ENCODE results near the gene DAZAP2.

Gene DAZAP2, protein sequence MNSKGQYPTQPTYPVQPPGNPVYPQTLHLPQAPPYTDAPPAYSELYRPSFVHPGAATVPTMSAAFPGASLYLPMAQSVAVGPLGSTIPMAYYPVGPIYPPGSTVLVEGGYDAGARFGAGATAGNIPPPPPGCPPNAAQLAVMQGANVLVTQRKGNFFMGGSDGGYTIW

DNA sequence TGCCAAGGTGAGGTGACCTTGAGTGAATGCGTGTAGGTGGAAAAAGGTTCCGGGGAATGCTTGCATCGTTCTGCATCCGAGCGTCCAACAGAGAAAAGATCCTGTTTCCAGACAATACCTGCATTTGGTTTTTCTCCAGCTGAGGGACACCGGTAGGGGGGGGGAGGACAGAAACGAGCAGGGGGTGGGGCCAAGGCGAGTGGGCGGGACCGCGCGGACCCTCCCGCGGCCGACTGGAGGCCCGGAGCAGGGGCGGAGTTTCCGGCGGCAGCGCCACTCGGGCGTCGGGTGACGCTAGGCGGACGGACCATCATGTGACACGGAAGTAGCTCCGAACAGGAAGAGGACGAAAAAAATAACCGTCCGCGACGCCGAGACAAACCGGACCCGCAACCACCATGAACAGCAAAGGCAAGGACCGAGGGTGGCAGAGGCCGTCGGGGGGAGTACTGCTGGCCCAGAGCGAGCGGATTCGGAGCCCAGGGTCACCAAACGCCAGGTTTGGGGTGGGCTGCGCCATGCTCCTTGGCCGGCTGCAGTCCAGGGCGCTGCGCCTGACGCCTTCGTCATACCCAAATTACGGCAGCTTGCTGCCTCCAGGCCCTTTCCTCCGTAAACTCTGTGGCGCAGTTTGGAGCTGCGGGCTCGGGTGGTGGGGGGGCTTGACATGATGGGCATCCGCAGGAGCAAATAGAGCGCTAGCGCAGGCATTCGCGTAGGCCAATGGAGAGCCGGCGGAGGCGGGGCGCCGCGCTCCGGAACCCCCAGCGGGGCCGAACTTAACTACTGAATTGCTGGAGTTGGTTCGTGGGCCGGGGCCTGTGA lies at the start of gene DAZAP2:
DAZAP2 (plus strand) TSS at position 317 of the 825 bp plus-strand sequence; CDS start at position 399, 82 bp downstream.
- peaks cover 45% of the 10 kb centered on the region for H3K4me1 Mint-ChIP-seq (ENCODE audit: low read depth)
- intact Hi-C loops (cut with micrococcal nuclease) = loop anchor here (1.0 kb wide), 1 partner anchor 65 kb away; the partner anchor contains the start of gene TFCP2
- peak within 1 kb of the TSS; percentile 85 for H3K4me3 Mint-ChIP-seq
- H3K9me3 Mint-ChIP-seq = no peaks in the 10 kb centered on the region
- H3K27me3 Mint-ChIP-seq = peaks cover 2% of the 10 kb centered on the region
- peaks cover 56% of the 10 kb centered on the region for H3K36me3 Mint-ChIP-seq (ENCODE audit: low read depth)
- H3K27ac Mint-ChIP-seq = peak within 1 kb of the TSS; percentile 99

DNA sequence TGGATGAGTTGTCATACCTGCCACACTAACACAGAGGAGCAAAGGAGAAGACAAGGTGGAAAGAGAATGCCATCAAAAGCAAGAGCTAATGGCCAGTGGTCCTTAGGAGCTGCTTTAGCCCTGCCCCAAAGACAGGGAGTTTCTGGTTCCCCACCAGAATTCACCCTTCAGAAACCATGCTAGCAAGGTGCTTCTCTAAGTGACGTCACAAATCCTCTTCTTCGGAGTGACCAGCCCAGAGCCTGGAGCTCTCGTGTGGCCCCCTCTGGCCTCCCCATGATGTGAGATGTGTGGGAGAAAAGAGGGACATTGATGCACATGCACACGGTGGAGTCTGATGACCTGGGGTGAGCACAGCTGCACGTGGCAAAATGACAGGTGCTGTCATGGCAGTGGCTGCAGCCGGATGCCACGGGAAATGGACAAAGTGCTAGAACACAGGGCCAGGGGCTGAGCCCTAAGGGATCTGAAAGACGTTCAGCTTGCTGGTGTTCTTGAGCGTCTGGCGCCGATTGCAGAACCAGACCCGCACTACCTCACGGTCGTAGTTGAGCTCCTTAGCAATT lies 48.8 kb upstream of the DAZAP2 start:
- Mint-ChIP-seq H3K4me3 (no peak overlapping the region), H3K27ac (no peak overlapping the region), H3K27me3 (peaks cover 1% of the 10 kb centered on the region), H3K4me1 (ENCODE audit: low read depth) (peaks cover 14% of the 10 kb centered on the region), H3K36me3 (ENCODE audit: low read depth) (no peaks in the 10 kb centered on the region), H3K9me3 (no peaks in the 10 kb centered on the region)
- intact Hi-C loops (cut with micrococcal nuclease) = no loop called here

DNA sequence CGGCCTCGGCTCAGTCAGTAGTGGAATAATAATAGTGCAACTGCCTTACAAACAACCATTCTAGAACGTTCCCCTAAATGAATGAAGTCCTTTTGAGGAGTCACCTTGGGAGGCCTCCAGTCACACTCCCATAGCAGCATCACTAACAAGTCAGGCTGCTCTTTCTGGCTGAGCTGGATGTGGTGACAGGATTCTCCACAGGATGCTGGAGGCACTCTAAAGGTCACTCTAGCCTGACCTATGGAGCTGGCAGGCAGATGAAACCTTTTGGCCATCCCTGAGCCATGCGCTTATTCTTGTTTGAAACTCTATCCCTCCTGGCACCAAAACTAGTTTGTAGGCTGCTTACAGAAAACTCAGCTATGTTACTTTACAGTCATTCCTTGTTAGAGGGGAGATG lies 47.8 kb upstream of the DAZAP2 start:
- Mint-ChIP-seq H3K4me1 (ENCODE audit: low read depth) (peaks cover 14% of the 10 kb centered on the region), H3K36me3 (ENCODE audit: low read depth) (no peaks in the 10 kb centered on the region), H3K9me3 (no peaks in the 10 kb centered on the region)

DNA sequence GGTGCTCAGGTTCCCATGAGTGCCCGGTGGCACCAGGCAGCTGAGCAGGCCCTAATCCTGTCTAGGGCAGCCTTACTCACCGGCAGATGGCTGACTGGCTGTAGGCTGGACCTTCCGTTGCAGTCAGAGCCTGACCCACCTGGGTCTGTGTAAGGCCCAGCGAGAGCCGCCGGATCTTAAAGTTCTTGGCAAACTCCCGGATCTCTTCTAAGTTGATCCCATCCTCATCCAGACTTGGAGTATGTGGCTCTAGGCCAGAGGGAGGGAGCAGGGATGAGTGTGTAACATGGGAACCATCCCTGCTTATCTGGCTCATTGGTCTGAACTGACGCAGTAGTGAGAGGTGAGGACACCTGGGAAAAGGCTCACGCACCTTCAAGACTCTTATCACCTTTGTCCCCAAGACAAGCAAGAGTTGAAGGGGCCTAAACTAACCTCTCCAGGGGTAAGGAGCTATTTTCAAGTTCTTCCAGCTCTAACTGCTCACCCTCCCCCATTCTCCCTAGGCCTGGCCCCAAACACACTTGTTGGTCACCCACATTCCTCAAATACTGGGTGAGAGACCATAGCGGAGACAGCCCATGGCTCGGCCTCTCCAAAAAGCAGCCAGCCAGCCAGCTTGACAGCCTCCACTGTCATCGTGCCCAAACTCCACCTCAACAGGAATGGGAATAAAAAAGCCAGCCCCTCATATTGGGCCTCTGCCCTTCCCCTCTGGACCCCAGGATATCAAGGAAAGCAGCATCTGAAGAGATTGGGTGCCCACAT lies 46.9 kb upstream of the DAZAP2 start:
- H3K27me3 Mint-ChIP-seq = peaks cover 1% of the 10 kb centered on the region
- H3K4me3 Mint-ChIP-seq = no peak overlapping the region
- H3K9me3 Mint-ChIP-seq = no peaks in the 10 kb centered on the region
- H3K27ac Mint-ChIP-seq = no peak overlapping the region
- intact Hi-C loops (cut with micrococcal nuclease) = no loop called here
- peaks cover 11% of the 10 kb centered on the region for H3K4me1 Mint-ChIP-seq (ENCODE audit: low read depth)
- H3K36me3 Mint-ChIP-seq (ENCODE audit: low read depth) = no peaks in the 10 kb centered on the region

More for the DNA sequence above, 47.8 kb upstream of the DAZAP2 start:
- no peak overlapping the region for H3K27ac Mint-ChIP-seq
- peaks cover 1% of the 10 kb centered on the region for H3K27me3 Mint-ChIP-seq
- intact Hi-C loops (cut with micrococcal nuclease) = no loop called here
- no peak overlapping the region for H3K4me3 Mint-ChIP-seq

DNA sequence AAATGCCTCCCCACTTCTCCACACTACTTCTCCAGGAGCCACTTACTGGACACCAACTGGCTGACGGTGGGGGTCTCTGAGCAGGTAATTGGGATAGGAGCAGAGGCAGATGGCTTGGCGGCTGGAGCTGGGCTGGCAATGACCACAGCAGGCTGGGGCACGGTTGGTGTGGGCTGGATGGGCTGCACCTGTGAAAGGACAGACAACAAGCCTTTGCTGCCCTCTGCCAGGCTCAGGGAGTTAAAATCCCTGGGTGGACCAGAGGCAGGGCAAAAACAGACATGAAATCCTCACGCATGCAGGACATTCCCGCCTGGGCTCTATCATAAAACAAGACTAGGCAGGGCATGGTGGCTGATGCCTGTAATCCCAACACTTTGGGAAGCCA lies 46.3 kb upstream of the DAZAP2 start:
- Mint-ChIP-seq H3K4me1 (ENCODE audit: low read depth) (peaks cover 7% of the 10 kb centered on the region), H3K9me3 (no peaks in the 10 kb centered on the region), H3K36me3 (ENCODE audit: low read depth) (no peaks in the 10 kb centered on the region), H3K27me3 (peaks cover 1% of the 10 kb centered on the region), H3K27ac (no peak overlapping the region), H3K4me3 (no peak overlapping the region)
- intact Hi-C loops (cut with micrococcal nuclease) = no loop called here

DNA sequence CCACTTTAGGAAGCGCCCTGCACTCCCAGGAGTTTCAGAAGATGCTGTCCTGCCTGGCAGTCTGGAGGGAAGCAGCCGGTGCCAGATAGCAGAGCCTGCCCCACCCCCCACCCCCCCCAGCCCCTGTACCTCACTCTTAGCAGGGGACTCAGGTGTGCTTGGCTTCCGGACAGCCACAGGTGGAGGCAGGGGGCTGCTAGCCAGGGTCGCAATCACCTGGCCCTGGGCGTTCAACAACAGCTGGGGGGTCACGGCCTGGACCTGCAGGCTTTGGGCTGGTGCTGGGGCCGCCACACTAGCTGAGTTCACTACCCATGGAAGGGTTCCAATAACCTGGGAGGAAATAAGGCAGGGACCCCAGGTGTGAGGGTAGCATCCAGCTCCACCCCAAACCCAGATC lies 42.8 kb upstream of the DAZAP2 start:
- no peak overlapping the region for H3K4me3 Mint-ChIP-seq
- H3K4me1 Mint-ChIP-seq (ENCODE audit: low read depth) = peaks cover 21% of the 10 kb centered on the region
- peaks cover 2% of the 10 kb centered on the region for H3K27me3 Mint-ChIP-seq
- intact Hi-C loops (cut with micrococcal nuclease) = no loop called here
- H3K9me3 Mint-ChIP-seq = no peaks in the 10 kb centered on the region
- H3K36me3 Mint-ChIP-seq (ENCODE audit: low read depth) = no peaks in the 10 kb centered on the region
- no peak overlapping the region for H3K27ac Mint-ChIP-seq

DNA sequence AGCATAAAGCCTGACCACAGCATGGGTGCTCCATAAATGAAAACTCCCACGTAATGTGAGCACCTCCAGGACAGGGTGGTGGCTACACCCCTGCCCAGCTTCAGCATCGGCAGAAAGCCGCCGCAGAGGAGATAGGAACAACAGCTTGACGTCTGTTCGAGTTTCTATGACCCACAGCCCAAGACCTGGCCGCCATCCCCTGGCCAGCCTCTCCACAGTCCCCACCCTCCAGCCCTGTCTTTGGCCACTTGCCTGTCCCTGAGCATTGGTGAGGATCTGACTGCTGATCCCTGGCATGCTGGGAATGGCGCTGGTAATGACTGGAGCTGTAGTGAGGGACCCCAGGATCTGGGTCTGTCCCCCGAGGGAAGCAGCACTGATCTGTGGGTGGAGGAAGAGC lies 42.1 kb upstream of the DAZAP2 start:
- Mint-ChIP-seq H3K4me3 (no peak overlapping the region), H3K36me3 (ENCODE audit: low read depth) (no peaks in the 10 kb centered on the region), H3K27ac (no peak overlapping the region), H3K4me1 (ENCODE audit: low read depth) (peaks cover 21% of the 10 kb centered on the region), H3K27me3 (peaks cover 2% of the 10 kb centered on the region), H3K9me3 (no peaks in the 10 kb centered on the region)
- intact Hi-C loops (cut with micrococcal nuclease) = no loop called here

DNA sequence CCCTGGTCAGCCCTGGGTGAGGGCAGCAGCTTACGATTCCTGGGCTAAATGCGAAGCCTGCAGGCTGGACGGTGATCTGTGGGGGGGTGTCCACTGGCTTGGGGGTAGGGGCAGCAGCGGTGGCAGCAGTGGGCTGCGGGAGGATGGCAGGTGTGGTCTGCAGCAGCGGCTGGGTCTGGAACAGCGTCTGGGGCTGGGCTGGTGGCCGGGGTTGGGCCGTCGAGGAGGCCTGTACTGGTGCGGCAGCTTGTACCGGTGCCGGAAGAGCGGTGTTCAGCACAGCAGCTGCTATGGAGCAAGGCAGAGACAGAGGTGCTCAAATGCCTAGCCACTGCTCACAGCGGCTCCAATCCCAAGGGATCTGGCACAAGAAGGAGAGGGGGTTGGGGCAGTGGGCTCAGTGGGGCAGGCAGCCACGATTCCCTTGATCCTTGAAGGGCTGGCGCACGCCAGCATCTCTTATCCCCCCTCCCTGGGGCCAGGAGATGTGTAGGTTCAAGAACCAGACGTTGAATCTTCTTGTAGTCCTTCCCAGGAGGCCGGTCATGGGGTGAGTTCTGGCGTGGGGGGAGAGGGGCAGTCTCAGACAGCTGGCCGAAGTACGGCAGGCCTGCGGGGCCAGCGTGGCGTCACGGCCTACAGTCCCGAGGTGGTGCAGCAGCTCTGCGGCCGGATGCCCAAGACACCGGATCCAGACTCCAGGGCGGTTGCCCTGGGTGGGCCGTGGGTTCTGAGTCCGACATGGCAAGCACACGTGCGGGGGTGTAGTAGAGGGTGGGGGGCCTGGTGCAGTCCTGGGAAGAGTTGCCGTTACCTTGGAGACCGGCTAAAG lies 40.7 kb upstream of the DAZAP2 start:
- peaks cover 21% of the 10 kb centered on the region for H3K4me1 Mint-ChIP-seq (ENCODE audit: low read depth)
- H3K9me3 Mint-ChIP-seq = no peaks in the 10 kb centered on the region
- H3K27me3 Mint-ChIP-seq = peaks cover 2% of the 10 kb centered on the region
- peak overlapping the region; percentile 84 for H3K27ac Mint-ChIP-seq
- H3K4me3 Mint-ChIP-seq = no peak overlapping the region
- intact Hi-C loops (cut with micrococcal nuclease) = no loop called here
- no peaks in the 10 kb centered on the region for H3K36me3 Mint-ChIP-seq (ENCODE audit: low read depth)

DNA sequence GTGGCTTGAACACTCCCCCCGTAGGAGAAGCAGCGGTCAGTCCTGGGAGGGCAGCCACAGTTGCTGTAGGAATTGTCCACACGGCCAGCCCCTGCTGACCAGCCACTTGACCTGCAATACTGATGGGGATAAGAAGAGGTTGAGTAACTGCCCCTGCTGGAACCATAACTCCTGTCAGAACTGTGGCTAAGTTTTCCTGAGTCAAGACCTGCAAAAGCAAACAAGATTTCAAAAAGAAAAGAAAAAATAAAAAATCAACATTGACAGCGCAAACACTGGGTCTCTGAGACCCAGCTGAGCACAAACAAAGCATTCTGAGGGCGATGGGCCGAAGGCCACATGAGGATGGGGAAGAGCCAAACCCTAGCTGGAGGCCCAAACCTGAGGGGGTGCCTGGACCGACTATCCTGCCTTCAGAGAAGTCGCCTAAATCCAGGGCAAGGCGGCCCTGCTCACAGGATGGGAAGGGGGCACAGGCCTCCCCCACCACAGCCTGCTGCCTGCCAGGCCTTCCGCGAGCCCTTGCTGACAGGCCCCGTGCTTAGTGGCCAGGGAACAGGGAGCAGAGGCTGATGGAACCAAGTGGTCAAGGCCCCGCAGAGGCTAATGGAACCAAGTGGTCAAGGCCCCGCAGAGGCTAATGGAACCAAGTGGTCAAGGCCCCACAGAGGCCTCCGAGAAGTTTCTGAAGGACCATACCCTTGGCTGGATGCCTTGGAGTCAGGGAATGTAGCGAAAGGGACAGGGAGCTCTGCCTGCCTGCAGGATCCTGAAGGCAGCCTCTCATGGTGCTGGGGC lies 39.9 kb upstream of the DAZAP2 start:
- H3K27ac Mint-ChIP-seq = peak overlapping the region; percentile 84
- intact Hi-C loops (cut with micrococcal nuclease) = no loop called here
- no peak overlapping the region for H3K4me3 Mint-ChIP-seq
- H3K9me3 Mint-ChIP-seq = no peaks in the 10 kb centered on the region
- no peaks in the 10 kb centered on the region for H3K36me3 Mint-ChIP-seq (ENCODE audit: low read depth)
- peaks cover 2% of the 10 kb centered on the region for H3K27me3 Mint-ChIP-seq
- peaks cover 21% of the 10 kb centered on the region for H3K4me1 Mint-ChIP-seq (ENCODE audit: low read depth)

DNA sequence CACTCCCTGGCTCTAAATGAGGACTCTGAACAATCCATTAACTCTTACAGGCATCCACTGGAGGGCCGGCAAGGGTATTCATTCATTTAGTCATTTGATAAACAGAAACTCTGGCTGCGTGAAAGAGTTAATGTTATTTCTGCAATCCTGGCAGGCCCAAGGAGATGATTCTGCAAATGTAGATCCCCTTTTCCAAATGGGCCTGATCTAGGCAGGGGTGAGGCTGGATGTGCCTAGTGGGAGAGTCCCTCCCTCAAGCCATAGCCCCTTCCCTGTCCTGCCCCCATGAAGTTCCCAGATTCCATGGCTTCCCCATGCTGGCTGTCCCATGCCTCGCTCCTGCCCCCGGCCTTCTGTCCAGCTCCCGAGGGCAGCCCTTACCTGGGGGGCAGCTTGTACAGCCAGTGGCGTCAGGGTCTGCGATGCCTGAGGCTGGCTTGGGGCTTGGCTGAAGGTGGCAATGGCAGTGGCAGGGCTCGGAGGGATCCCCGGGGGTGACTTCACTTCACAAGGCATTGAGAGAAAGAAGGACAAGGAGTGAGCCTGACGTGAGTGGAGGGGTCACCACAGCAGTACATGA lies 39.2 kb upstream of the DAZAP2 start:
- Mint-ChIP-seq H3K27me3 (peaks cover 2% of the 10 kb centered on the region), H3K27ac (peak overlapping the region; percentile 84), H3K9me3 (no peaks in the 10 kb centered on the region), H3K4me3 (no peak overlapping the region), H3K36me3 (ENCODE audit: low read depth) (no peaks in the 10 kb centered on the region), H3K4me1 (ENCODE audit: low read depth) (peaks cover 21% of the 10 kb centered on the region)
- intact Hi-C loops (cut with micrococcal nuclease) = no loop called here

DNA sequence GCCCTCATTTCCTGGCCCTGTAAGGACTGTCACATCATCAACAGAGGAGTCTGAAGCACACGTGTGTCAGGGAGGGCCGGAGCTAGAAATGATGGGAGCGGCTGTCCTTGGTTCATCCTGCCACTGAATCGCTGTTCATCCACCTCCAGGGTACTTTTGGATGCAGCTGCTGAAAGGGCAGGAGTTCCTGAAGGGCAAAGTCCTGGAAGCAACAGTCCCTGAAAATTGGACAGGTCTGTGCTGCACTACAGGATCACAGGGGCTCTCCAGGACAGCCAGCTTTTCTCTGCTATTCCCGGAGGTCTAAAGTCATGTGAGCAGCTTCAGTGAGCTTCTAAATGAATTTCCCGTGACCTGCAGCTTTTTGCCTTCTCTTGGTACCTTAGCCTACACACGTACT lies 38.5 kb upstream of the DAZAP2 start:
- Mint-ChIP-seq H3K27me3 (peaks cover 2% of the 10 kb centered on the region), H3K9me3 (no peaks in the 10 kb centered on the region), H3K4me3 (no peak overlapping the region), H3K4me1 (ENCODE audit: low read depth) (peaks cover 21% of the 10 kb centered on the region), H3K27ac (peak overlapping the region; percentile 84), H3K36me3 (ENCODE audit: low read depth) (no peaks in the 10 kb centered on the region)
- intact Hi-C loops (cut with micrococcal nuclease) = no loop called here

DNA sequence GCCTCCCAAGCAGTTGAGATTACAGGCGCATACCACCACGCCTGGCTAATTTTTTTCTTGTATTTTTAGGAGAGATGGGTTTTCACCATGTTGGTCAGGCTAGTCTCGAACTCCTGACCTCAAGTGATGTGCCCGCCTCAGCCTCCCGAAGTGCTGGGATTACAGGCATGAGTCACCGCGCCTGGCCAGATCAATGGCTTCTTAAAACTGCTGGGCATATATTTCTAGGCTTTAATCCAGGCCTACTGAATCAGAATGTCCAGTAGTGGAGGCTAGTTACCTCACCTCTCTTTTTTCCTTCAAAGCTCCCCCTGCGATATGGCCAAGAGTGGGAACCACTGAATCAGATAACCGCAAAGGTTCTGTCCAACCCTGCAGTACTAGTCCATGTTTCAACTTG lies 37.8 kb upstream of the DAZAP2 start:
- H3K9me3 Mint-ChIP-seq = no peaks in the 10 kb centered on the region
- intact Hi-C loops (cut with micrococcal nuclease) = no loop called here
- peaks cover 21% of the 10 kb centered on the region for H3K4me1 Mint-ChIP-seq (ENCODE audit: low read depth)
- H3K36me3 Mint-ChIP-seq (ENCODE audit: low read depth) = no peaks in the 10 kb centered on the region
- peaks cover 2% of the 10 kb centered on the region for H3K27me3 Mint-ChIP-seq
- no peak overlapping the region for H3K27ac Mint-ChIP-seq
- no peak overlapping the region for H3K4me3 Mint-ChIP-seq

All from dendritic cell treated with granulocyte-macrophage colony-stimulating factor and Interleukin-4, amounts not matched to agents 40 ng/mL and 50 ng/mL, for 4 days (primary cell).